Muscle of back (tissue), 11 donors: ENCODE measurements around the gene FAM217B. TPM values are rescaled to one million over a fixed set of nuclear protein-coding genes. Genes with fewer than 3 reads are reported as not detected.

ENCODE experiments used
- DNase-seq, 3 donors: peaks; one replicate each; pipeline versions ENCODE4 v3.0.0 to v3.0.0-alpha.2; 2013
- polyA plus RNA-seq, 10 donors: library from polyadenylated mRNA; unstranded; fragments of 120-200 nt; gene quantifications; one replicate each; pipeline ENCODE4 v1.2.1, GENCODE V29; 2013; ENCODE audit not compliant: insufficient read length in 10 of 10

The FAM217B gene
- polyA plus RNA-seq, 10 donors, result 15.1 to 29.9 (median 23.2) TPM

DNA sequence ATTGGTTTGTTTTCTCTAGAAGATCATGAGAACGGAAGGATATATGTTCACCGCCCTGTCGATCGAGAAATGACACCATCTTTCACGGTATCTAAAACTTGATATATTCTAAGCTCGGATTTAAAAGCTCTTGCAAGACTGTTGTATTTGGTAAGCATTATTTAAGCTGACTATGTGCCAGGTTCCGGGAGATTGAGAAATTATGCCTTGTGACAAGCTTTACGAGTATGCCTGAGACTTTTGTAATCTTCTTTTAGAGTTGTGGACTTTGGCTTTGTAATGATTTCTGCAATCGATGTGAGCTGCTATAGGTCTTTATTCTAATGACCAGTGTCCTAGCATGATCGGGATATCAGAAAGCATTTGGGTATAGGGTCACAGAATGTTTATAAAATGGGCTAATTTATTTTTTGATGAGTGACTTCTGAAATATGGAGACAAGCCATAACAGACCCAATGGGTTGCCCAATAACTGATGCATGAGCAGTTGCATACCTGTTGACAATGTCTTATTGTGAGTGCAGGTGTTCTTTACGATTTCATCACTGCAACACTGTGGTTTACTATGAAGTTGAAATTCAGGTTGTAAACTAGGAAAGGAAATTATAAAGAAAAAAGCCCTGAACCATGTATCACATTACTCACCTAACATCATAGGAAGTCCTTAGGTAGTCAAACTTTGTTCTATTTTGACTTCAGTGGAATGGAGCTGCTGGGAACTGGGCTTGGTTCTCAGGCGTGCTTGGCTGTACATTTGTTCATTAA lies 32.0 kb downstream of the FAM217B start:
- DNase-seq, result no peak

DNA sequence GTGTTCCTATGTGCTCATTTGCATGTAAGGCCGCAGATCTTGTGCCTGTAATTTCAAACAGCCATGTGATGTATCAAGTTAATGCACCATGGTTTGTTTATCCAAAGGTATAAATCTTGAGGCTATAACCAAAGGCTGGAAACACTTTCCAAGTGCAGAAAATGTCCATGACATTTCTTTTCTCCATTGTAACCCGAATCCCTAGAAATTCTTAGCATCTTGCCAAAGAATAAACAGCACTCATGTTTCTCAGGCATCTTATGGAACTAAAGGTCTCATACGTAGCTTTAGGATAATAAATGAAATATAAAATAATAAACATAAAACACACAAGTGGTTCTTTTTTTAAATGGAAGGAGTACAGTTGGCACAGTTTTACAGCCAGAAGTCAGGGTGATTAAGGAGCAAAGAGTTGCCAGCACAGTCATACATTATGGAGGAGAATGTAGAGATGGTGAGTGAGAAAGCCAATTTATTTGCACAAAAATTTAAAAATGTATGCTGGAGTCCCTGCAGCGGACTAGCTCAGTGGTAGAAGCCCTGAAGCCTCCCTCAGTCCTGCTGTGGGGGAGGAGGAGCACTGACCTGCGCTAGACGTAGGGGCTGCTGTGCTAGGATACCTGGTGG lies 36.1 kb downstream of the FAM217B start:
- DNase-seq, result peak in 1 of 3 donors; percentile 43

DNA sequence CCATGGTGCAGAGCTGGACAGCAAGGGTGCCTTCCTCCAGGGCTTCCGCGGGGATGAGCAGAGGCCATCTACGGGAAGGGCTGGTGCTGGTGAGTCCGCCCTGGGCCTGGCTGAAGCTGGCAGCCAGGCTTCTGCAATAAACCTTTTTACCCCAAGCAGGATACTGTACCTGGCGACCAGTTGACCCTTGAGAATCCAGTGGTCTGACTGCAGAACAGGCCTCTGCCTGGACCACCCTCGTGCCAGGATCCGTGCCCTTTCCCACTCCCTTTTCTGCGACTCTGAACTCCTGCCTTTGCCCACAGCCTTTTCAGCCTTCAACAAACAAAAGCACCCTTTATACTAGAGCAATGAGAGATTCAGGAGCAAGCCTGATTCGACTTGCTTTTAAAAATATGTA lies 36.9 kb downstream of the FAM217B start:
- no peak for DNase-seq

DNA sequence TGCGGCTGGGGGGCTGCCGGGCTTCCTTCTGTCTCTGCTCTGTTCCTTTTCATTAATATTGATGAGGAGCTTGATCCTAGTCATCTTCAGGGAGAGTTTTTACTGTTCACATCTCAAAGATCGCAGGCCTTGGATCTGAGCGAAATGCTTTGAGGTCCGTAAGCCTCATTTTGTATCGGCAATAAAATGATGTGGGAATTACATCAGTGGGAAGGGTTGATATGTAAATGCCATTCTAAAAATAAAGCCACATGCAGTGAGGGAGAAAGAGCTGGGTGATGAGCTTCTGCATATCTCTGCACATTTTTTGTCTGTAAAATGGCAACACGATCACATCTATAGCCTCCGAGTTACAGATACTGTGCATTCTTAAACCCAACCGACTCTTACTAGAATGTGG lies 42.9 kb downstream of the FAM217B start:
- no peak for DNase-seq

DNA sequence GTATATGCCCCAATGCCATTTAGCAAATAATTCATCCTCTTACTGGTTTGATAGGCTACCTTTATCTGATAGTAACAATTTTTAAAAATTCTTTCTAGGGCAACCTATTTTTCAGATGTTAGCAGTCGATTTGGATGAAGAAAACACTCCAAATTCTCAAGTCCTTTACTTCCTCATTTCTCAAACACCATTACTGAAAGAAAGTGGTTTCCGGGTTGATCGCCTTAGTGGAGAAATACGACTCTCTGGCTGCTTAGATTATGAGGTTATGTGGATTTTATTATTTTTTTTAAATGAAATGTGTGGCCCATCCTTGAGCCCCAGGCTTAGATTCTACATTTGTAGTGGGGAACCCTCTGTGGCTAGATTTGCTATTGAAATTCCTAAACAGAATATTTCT lies 44.4 kb downstream of the FAM217B start:
- no peak for DNase-seq

DNA sequence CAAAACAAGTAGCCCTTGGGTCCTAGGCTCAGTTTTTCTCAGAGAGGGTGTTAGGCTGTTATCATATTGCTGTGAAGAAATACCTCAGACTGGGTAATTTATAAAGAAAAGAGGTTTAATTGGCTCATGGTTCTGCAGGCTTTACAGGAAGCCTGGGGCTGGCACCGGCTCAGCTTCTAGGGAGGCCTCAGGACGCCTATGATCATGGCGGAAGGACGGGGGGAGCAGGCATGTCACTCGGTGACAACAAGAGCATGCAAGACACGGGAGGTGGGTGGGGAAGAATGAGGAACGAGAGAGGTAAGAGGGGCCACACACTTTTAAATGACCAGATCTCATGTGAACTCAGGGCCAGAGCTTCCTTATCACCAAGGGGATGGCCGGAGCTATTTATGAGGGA lies 45.0 kb downstream of the FAM217B start:
- no peak for DNase-seq

DNA sequence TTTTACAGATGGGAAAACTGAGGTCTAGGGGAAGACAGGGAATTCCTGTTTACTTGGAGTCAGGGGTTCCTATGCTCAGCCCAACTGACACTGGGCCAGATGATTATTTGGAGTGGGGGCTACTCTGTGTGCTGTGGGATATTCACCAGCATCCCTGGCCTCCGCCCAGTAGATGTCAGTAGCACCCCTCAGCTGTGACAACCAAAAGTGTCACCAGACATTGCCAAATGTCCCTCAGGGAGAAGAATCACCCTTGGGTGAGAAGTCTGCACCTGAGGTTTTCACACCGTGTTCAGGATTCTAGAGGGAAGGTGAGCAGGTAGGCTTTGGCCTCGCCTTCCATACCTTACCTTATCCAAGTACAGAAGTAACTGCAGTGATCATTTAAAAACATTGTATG lies 45.7 kb downstream of the FAM217B start:
- no peak for DNase-seq

DNA sequence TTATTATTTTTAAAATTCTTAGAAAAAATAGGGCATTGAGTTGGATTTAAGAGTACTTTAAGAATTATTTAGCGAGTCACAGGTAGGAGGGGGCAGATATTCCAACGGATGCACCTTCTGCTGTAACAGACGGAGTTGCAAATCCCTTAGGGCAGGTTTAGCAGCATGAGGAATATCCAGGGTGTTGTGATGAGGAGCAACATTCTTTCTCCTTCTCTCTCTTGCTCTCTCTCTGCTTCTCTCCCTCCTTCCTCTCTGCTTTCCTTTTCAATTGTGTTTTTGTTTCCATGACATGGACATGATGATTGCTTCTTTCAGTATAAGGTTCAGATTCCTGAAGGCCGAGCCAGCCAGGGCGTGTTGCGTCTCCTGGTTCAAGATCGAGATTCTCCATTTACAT lies 46.9 kb downstream of the FAM217B start:
- no peak for DNase-seq

DNA sequence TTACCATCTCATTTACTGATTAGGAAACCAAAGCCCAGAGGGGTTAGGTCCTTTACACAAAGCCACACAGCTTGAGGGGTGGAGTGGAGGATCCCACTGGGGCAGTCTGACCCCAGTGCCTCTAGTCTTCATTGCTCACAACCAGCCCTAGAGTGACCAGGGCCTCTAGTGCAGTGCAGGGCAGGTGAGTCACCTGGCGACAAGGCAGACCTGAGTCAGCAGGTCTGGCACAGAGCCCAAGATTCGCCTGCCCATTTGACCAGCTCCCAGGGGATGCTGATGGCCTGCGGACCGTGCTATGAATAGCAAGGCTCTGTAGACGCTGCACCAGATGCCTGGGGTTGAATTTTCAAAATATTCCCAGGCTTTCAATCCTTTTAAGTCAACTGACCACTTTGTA lies 48.0 kb downstream of the FAM217B start:
- no peak for DNase-seq

DNA sequence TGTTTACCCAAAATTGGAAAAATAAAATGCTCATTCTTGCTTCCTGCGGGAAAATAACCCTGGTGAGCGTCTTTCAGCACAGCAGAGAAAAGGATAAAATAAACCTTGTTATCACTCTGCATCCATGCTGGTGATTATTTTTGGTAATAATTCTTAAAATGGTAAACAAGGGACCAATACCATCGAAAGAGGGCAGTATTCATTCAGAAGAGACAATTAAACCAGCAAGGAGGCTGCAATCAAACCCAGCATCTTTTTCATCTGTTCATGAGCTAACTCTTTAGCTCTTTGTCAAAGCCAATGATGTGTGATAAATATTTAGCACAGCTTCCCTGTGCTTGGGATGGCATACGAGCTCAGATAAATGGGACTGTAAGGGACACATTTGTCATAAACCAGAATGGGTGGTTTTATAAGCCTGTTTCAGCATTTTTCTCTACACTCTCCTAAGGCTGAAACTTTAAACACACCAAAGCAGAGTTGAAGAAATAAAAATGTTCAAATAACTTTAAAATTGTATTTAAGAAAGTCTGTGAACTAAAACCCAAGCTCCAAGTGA lies 52.4 kb downstream of the FAM217B start:
- DNase-seq, result no peak

DNA sequence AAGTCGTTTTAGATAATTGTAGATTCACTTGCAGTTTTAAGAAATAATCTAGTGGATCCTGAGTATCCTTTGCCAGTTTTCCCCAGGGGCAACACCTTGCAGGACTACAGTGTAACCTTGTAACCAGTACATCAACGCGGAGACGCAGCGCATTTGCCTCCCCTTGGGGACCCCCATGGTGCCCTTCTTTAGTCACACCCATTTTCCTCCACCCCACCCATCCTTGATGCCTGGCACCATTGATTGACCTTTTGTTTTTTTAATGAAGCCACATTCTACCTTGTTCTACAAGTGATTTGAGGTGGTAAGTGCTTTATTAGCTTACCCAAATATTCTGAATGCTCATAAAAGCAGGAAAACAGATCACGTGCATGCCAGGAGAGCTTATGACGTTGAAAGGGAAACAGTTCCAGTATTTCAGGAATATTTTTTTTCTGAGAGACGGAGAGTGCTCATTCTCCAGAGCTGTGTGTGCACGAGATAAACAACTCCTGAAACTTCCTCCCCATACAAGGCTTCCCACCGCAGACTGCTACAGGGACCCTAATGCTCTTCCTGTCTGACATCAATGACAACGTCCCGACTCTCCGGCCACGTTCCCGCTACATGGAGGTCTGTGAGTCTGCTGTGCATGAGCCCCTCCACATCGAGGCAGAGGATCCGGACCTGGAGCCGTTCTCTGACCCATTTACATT lies 53.7 kb downstream of the FAM217B start:
- DNase-seq, result no peak

DNA sequence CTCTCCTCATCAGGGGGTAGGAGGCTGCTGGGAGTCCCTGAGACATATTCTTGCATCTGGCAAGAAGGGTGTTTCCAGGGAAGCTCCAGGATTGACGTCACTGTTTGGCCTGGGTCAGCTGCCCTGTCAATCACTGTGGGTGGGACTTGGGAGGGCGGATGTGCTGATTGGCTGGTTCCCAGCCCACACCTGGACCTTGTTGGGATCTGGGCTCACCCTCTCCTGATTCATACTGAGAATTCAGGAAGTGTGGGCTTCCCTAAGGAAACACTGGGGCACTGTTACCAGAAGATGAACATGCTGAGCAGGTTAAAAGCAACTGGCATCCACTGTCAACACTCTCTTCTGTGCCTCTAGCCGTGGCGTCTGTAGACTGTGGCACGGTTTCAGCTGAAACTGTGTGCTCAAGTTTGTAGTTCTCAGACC lies 54.5 kb downstream of the FAM217B start:
- peak; percentile 33 to 65 (median 39) for DNase-seq

DNA sequence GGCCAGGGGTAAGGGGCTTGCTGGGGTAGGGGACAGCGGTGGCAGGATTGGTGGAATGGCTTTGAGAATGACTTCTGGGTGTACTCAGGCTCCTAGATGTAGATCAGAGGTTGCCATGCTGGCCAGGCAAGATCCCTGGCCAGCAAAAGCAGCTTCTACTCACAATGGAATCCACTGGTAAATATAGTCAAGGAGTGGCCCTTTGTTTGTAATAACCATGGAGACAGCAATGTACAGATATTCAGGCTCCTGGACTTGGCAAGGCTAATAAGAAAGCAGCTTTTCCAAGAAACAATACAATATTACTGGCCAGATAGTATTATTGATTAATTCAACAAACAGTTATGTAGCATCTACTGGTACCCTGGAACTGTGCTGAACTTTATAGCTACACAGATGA lies 55.9 kb downstream of the FAM217B start:
- DNase-seq, result no peak

DNA sequence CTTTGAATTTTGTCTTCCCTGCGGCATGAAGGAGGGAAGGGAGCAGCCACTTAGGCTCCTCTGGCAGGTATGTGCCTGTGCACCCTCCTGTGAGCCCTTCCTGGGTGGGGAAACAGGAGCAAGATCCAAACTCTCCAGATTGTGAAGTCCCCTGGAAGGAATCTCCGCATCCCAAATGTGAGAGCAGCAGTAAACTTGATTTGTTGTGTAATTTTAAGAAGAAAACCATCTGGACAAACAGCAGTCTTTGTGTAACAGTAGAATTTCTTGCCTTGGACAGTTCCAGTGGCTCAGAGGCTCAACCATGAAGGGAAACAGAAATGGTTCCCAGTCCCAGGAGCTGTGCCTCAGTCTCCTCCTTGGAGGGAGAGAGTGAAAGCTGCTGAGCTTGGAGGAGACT lies 57.7 kb downstream of the FAM217B start:
- DNase-seq, result no peak

Other genes starting within 250 kb of the FAM217B start
- gene SYCP2, start 6.8 kb upstream of the FAM217B start, polyA plus RNA-seq, result 1 to 10 TPM; 1.5 to 7.2 (median 3.5) TPM
- 1 to 10 TPM; 3.6 to 6.8 (median 5.1) TPM for gene PPP1R3D, start 84 bp upstream of the FAM217B start, polyA plus RNA-seq
- 1 to 10 TPM in 1 of 10 donors, under 1 TPM in 9; 0.20 to 1.5 (median 0.77) TPM for gene CDH26, start 18.0 kb downstream of the FAM217B start, polyA plus RNA-seq